Stimulated activated CD4-positive, alpha-beta T cell treated with anti-CD3 and anti-CD28 coated beads, Interleukin-12 subunit alpha, Interleukin-12 subunit beta, amount 100 ng/mL, for 4 hours (primary cell): ENCODE results near the gene RNF43.

ENCODE experiments used
- DNase-seq: peaks from one replicate; pipeline ENCODE4 v3.0.0-alpha.2; 2020

RNF43 gene

GRCh38 chr17:58380207-58381123 lies 36.9 kb downstream of the RNF43 start:
- no peak for DNase-seq

- no peak for DNase-seq
Observed at GRCh38 chr17:58379511-58379824, 37.9 kb downstream of the RNF43 start.

- no peak for DNase-seq
Observed at GRCh38 chr17:58378733-58379510, 38.4 kb downstream of the RNF43 start.

GRCh38 chr17:58377661-58378060 lies 39.7 kb downstream of the RNF43 start:
- no peak for DNase-seq

GRCh38 chr17:58377093-58377601 lies 40.2 kb downstream of the RNF43 start:
- no peak for DNase-seq

GRCh38 chr17:58376472-58377000 lies 40.8 kb downstream of the RNF43 start:
- DNase-seq = no peak

GRCh38 chr17:58375811-58376210 lies 41.5 kb downstream of the RNF43 start:
- no peak for DNase-seq

GRCh38 chr17:58375256-58375655 lies 42.1 kb downstream of the RNF43 start:
- no peak for DNase-seq

GRCh38 chr17:58373923-58374322 lies 43.4 kb downstream of the RNF43 start:
- DNase-seq = no peak

GRCh38 chr17:58373003-58373402 lies 44.3 kb downstream of the RNF43 start:
- no peak for DNase-seq

GRCh38 chr17:58371300-58371950 lies 45.9 kb downstream of the RNF43 start:
- no peak for DNase-seq

GRCh38 chr17:58370716-58371115 lies 46.6 kb downstream of the RNF43 start:
- no peak for DNase-seq

- DNase-seq = no peak
Observed at GRCh38 chr17:58370309-58370708, 47.0 kb downstream of the RNF43 start.

- no peak for DNase-seq
Observed at GRCh38 chr17:58369214-58370031, 47.9 kb downstream of the RNF43 start.

GRCh38 chr17:58368860-58369213 lies 48.5 kb downstream of the RNF43 start:
- no peak for DNase-seq
